ENCODE results near the gene PAXX. TPM values are rescaled to one million over a fixed set of nuclear protein-coding genes. Genes with fewer than 3 reads are reported as not detected.
A peak's percentile ranks its signal among the peaks of the same experiment; 100 is the strongest.

Gene PAXX
- total RNA-seq, 2 experiments from 2014 or later = 67.0 to 67.8 TPM

DNA sequence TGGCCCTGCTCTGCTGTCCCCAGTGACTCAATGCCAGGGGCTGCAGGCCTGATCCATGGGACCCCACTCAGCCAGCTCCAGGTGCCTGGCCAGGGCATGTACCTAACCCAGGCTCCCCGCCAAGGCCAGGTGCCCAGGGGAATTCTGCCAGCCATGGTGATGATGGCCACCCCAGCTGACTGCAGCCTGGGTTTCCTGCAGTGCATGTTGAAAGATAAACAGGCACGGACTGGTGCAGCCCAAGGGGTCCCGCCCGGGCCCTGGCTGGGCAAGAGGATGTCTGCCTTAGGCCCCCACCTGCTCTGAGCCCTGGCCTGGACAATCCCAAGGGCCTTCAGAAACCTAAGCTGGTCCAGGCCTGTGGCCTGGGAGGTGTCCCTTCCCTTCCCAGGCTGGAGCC is 34.6 kb downstream of the PAXX start:
- Mint-ChIP-seq H3K27ac (no peak overlapping the region), H3K27me3 (no peaks in the 10 kb centered on the region), H3K9me3 (no peaks in the 10 kb centered on the region), H3K36me3 (ENCODE audit: low read depth) (no peaks in the 10 kb centered on the region), H3K4me1 (ENCODE audit: low read depth) (peaks cover 30% of the 10 kb centered on the region), H3K4me3 (peak overlapping the region; percentile 88)
- Histone ChIP-seq H3K36me3 (ENCODE audit: insufficient read depth, low read length) (no peaks in the 10 kb centered on the region), H3K27ac (ENCODE audit: low read depth in 1 of 2, low read length in 2 of 2) (no peak overlapping the region), H3K4me1 (ENCODE audit: insufficient read depth, low read length) (peaks cover 72% of the 10 kb centered on the region), H3K9me3 (ENCODE audit: control insufficient read depth in 1 of 2, insufficient read depth in 1 of 2, low read length in 2 of 2) (no peaks in the 10 kb centered on the region), H3K27me3 (ENCODE audit: control insufficient read depth in 1 of 2, insufficient read depth in 2 of 2, low read length in 2 of 2) (no peaks in the 10 kb centered on the region), H3K4me3 (ENCODE audit: low read length) (peak overlapping the region; percentile 44)
- no peak for ATAC-seq (ENCODE audit: poor library complexity)
- CTCF ChIA-PET = interaction anchor here (1.1 to 2.1 kb wide), 3 partner anchors 8 to 184 kb away, joined by 3 to 12 read pairs (median 4); partner anchors contain the start of gene AJM1
- TF ChIP-seq, protein P1, sequence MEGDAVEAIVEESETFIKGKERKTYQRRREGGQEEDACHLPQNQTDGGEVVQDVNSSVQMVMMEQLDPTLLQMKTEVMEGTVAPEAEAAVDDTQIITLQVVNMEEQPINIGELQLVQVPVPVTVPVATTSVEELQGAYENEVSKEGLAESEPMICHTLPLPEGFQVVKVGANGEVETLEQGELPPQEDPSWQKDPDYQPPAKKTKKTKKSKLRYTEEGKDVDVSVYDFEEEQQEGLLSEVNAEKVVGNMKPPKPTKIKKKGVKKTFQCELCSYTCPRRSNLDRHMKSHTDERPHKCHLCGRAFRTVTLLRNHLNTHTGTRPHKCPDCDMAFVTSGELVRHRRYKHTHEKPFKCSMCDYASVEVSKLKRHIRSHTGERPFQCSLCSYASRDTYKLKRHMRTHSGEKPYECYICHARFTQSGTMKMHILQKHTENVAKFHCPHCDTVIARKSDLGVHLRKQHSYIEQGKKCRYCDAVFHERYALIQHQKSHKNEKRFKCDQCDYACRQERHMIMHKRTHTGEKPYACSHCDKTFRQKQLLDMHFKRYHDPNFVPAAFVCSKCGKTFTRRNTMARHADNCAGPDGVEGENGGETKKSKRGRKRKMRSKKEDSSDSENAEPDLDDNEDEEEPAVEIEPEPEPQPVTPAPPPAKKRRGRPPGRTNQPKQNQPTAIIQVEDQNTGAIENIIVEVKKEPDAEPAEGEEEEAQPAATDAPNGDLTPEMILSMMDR (IDR thresholded peaks at IDR 0.05) = no peak
- POLR2A ChIA-PET = interaction anchor here (0.5 to 1.2 kb wide), 4 partner anchors 20 to 235 kb away, joined by 3 to 4 read pairs (median 3); partner anchors contain the start of genes CLIC3 and TMEM141
- intact Hi-C loops (cut with DNase I, micrococcal nuclease) = loop anchor here in 1 of 2 experiments (5.0 kb wide), 1 partner anchor 140 kb away; the partner anchor contains the start of gene TRAF2
- no peak for DNase-seq

DNA sequence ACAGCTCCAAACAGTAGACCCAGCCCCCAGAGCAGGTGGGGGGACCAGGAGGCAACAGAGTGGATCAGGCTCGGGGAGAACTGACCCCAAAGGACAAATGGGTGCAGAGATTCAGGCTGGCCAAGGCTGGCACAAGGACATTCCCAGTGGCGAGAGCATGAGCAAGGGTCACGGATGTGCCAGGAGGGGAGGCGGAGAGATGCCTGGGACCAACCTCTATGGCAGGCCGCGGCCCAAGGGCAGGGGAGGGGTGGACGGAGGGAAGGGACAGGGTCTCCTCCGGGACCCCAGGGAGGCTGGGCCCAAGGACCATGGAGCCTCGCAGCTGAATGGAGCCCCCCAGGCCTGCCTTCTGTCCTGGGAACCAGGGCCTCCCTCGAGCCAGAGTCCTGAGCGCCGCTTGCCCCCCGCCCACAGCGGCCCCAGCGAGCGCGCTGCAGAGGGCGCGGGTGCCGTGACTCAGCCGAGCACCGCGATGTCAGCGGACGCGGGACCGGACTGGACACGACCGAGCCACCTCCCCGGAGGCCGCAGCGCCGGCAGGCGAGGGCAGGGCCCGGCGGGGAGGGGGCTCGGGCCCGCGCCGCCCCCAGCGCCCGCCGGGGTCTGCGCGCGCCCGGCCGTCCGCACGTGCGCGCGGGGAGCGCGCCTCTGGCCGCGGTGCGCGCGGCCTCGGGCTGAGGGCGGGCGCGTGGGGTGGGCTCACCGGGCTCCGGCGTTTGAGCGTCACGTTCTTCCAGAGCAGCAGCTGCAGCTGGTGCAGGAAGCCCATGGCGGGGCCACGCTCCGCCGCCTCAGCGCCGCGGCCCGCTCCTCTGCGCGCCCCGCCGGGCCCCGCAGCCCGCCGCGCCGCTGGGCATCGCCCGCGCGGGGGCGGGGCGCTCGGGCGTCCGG is 35.4 kb downstream of the PAXX start, which contains the start of gene ABCA2:
Gene ABCA2, minus strand, starts transcription at position 869 of the 894 bp plus-strand sequence. Its CDS starts 97 bp downstream, at position 772.
- H3K4me1 ChIP-seq (ENCODE audit: insufficient read depth, low read length) = peaks cover 75% of the 10 kb centered on the region
- H3K9me3 Mint-ChIP-seq = no peaks in the 10 kb centered on the region
- DNase-seq (no peak), ATAC-seq (ENCODE audit: poor library complexity) (no peak)
- H3K27ac Mint-ChIP-seq = peak within 1 kb of the TSS; percentile 55
- H3K27me3 ChIP-seq (ENCODE audit: control insufficient read depth in 1 of 2, insufficient read depth in 2 of 2, low read length in 2 of 2) = no peaks in the 10 kb centered on the region
- CTCF ChIA-PET = interaction anchor here (1.1 to 2.6 kb wide), 4 partner anchors 8 to 185 kb away, joined by 3 to 13 read pairs (median 8); partner anchors contain the start of gene AJM1
- peak within 1 kb of the TSS; percentile 68 for H3K4me3 ChIP-seq (ENCODE audit: low read length)
- peaks cover 34% of the 10 kb centered on the region for H3K4me1 Mint-ChIP-seq (ENCODE audit: low read depth)
- no peaks in the 10 kb centered on the region for H3K36me3 ChIP-seq (ENCODE audit: insufficient read depth, low read length)
- intact Hi-C loops (cut with DNase I, micrococcal nuclease) = loop anchor here in 1 of 2 experiments (1.0 to 5.0 kb wide), 4 partner anchors 37 to 140 kb away; partner anchors contain the start of genes FBXW5 and TRAF2
- POLR2A ChIA-PET = interaction anchor here (0.5 to 2.4 kb wide), 5 partner anchors 19 to 236 kb away, joined by 3 to 11 read pairs (median 3); partner anchors contain the start of genes CLIC3, PAXX and TMEM141
- TF ChIP-seq, protein P1 (IDR thresholded peaks at IDR 0.05) = no peak
- peak within 1 kb of the TSS; percentile 7 to 34 for H3K27ac ChIP-seq (ENCODE audit: low read depth in 1 of 2, low read length in 2 of 2)
- no peaks in the 10 kb centered on the region for H3K27me3 Mint-ChIP-seq
- H3K4me3 Mint-ChIP-seq = peak within 1 kb of the TSS; percentile 88
- no peaks in the 10 kb centered on the region for H3K9me3 ChIP-seq (ENCODE audit: control insufficient read depth in 1 of 2, insufficient read depth in 1 of 2, low read length in 2 of 2)
- H3K36me3 Mint-ChIP-seq (ENCODE audit: low read depth) = no peaks in the 10 kb centered on the region
